Chondrocyte (in vitro differentiated cells): ENCODE results near the gene CDK17. TPM values are rescaled to one million over a fixed set of nuclear protein-coding genes. Genes with fewer than 3 reads are reported as not detected.

ENCODE experiments used
- DNase-seq: peaks from one replicate; pipeline ENCODE4 v3.0.0; 2021; ENCODE audit warnings: mixed read lengths, low spot score
- H3K27ac Mint-ChIP-seq: one replicate; pipeline ENCODE4 v1.8.0; 2021; ENCODE audit warnings: mild to moderate bottlenecking, moderate library complexity, mixed read lengths; ENCODE audit not compliant: unreplicated experiment
- H3K27me3 Mint-ChIP-seq: 2 replicates; pipeline ENCODE4 v1.8.0; 2021; ENCODE audit warnings: low read depth, mixed read lengths
- H3K36me3 Mint-ChIP-seq: 2 replicates; pipeline ENCODE4 v1.8.0; 2021; ENCODE audit warnings: low read depth, mixed read lengths
- H3K4me1 Mint-ChIP-seq: 2 replicates; pipeline ENCODE4 v1.8.0; 2021; ENCODE audit warnings: low read depth, mild to moderate bottlenecking, mixed read lengths
- H3K4me3 Mint-ChIP-seq: one replicate; pipeline ENCODE4 v1.8.0; 2021; ENCODE audit warnings: mild to moderate bottlenecking, moderate library complexity, mixed read lengths; ENCODE audit not compliant: unreplicated experiment
- H3K9me3 Mint-ChIP-seq: 2 replicates; pipeline ENCODE4 v1.8.0; 2021; ENCODE audit warnings: low read depth, mixed read lengths
- total RNA-seq: library from RNA; stranded (reverse); gene quantifications from 3 replicates; pipeline ENCODE4 v1.2.1, GENCODE V29; 2021
- TF ChIP-seq, protein P1 (sequence below): fragments of 200-600 bp; sonication (generic); IDR thresholded peaks from 2 replicates; pipeline ENCODE4 v1.5.0; 2021; ENCODE audit warnings: antibody characterized with exemption, mild to moderate bottlenecking, moderate library complexity

The CDK17 gene
- total RNA-seq, 1 donor from 2014 or later: 28.5 TPM

DNA sequence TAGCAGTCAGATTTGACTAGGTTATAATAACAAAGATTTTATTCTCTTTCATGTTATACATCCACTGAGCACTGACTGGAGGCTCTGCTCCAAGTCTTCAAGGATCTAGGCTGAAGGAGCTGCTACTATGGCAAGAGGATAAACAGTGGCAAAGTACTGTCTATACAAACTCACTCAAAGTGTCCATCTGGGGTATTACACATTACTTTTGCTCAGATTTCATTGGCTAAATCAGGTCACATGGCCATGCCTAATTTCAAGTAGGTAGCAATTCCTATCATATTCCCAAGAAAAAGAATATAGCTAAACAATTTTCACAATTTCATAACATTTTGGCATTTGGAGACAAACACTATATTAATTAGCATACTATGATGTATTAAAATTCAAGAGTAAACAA is 40.9 kb downstream of the CDK17 start:
- no peak for DNase-seq
- no peak overlapping the region for H3K27ac Mint-ChIP-seq
- H3K4me1 Mint-ChIP-seq: peaks cover 24% of the 10 kb centered on the region
- H3K27me3 Mint-ChIP-seq: no peaks in the 10 kb centered on the region
- H3K4me3 Mint-ChIP-seq: no peak overlapping the region
- TF ChIP-seq, protein P1, sequence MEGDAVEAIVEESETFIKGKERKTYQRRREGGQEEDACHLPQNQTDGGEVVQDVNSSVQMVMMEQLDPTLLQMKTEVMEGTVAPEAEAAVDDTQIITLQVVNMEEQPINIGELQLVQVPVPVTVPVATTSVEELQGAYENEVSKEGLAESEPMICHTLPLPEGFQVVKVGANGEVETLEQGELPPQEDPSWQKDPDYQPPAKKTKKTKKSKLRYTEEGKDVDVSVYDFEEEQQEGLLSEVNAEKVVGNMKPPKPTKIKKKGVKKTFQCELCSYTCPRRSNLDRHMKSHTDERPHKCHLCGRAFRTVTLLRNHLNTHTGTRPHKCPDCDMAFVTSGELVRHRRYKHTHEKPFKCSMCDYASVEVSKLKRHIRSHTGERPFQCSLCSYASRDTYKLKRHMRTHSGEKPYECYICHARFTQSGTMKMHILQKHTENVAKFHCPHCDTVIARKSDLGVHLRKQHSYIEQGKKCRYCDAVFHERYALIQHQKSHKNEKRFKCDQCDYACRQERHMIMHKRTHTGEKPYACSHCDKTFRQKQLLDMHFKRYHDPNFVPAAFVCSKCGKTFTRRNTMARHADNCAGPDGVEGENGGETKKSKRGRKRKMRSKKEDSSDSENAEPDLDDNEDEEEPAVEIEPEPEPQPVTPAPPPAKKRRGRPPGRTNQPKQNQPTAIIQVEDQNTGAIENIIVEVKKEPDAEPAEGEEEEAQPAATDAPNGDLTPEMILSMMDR: peak; percentile 19
- H3K9me3 Mint-ChIP-seq: no peaks in the 10 kb centered on the region
- H3K36me3 Mint-ChIP-seq: no peaks in the 10 kb centered on the region

DNA sequence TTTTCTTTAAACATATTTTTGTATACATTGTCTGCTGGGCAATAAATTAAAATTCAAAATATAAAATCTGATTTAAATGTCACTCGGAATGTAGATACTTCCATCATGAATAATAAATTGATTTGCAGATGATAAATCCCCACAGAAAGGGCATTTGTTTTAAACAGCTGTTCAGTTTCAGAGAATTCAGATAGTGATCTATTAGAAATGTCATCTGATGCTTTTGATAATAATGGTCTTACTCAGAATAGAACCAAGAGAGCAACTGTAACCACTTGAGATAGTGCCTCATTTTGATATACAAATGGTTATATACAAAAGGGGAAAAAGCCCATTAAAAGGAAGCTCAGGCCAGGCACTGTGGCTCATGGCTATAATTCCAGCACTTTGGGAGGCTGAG is 43.4 kb downstream of the CDK17 start:
- H3K36me3 Mint-ChIP-seq: no peaks in the 10 kb centered on the region
- H3K9me3 Mint-ChIP-seq: no peaks in the 10 kb centered on the region
- H3K4me3 Mint-ChIP-seq: no peak overlapping the region
- no peaks in the 10 kb centered on the region for H3K27me3 Mint-ChIP-seq
- no peak for DNase-seq
- peaks cover 33% of the 10 kb centered on the region for H3K4me1 Mint-ChIP-seq
- H3K27ac Mint-ChIP-seq: no peak overlapping the region
- TF ChIP-seq, protein P1: no peak

DNA sequence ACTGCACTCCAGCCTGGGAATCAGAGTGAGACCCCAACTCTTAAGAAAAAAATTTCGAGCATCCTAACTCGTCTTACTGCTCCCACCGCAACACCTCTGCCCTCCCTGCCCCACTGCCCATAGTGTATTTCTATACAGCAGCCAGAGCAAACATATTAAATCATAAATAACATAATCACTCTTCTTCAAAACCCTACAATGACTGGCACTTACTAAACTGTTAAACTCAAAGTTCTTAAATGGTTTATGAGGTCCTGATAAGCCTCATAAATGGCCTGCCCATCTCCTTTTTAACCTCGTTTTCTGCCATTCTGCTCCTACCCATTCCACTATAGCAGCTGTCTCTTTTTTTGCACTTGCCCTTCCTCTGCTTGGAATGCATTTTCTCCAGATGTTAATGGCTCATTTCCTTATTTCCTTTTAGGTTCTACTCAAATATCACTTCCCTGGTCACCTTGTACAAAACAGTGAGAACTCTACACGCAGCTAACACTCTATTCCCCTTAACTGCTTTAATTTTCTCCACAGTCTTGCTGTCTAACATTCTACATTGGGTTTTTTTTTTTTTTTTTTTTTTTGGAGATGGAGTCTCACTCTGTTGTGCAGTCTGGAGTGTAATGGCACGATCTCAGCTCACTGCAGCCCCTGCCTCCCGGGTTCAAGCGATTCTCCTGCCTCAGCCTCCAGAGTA is 45.2 kb downstream of the CDK17 start:
- no peak for DNase-seq
- Mint-ChIP-seq H3K27me3 (no peaks in the 10 kb centered on the region), H3K9me3 (no peaks in the 10 kb centered on the region), H3K27ac (no peak overlapping the region), H3K4me3 (no peak overlapping the region), H3K4me1 (peaks cover 32% of the 10 kb centered on the region), H3K36me3 (no peaks in the 10 kb centered on the region)
- TF ChIP-seq, protein P1: no peak

DNA sequence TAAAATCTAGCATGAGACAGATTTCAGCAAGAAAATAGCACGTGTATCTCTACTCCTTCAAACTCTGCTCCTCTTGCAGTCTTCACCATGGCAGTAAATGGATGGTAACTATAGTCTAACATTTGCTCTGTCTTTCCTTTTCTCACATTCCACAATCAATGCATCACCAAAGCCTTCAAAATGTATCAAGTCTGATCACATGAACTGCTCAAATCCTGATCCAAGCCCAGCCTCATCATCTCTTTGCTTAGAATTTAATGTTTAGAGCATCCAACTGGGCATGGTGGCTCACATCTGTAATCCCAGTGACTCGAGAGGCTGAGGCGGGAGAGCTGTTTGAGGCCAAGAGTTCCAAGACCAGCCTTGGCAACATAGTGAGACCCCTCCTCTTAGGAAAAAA is 45.9 kb downstream of the CDK17 start:
- Mint-ChIP-seq H3K9me3 (no peaks in the 10 kb centered on the region), H3K36me3 (no peaks in the 10 kb centered on the region), H3K27ac (no peak overlapping the region), H3K4me1 (peaks cover 32% of the 10 kb centered on the region), H3K4me3 (no peak overlapping the region), H3K27me3 (no peaks in the 10 kb centered on the region)
- DNase-seq: no peak
- TF ChIP-seq, protein P1: no peak

DNA sequence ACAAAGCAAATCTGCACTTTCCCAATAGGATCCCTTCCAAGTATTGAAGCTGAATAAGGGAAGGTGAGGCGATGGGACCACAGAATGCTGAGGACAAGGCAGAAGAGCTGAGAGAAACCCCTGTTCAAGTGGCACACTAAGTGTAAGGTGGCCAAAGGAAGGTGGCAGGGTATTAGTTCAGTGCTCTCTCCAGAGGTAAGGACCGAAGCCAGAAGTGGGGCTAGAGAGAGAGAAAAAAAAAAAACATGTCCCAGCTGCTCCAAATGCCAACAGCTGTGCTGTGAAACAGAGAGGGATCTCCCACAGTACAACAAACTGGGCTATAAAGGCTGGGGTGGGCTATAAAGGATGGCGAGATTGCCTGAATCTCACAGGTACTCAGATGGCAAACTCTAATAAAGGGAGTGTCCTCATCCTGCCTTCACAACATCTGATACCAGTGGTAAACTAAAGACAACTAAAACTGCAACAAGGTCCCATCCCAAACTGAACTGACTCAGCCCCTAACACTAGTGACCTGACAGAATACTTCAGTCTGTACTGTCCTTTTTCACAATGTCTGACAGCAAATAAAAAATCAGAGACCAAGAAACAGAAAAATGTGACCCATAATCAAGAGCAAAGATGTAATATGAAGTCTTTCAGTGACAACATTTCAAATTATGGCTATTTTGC is 47.9 kb downstream of the CDK17 start:
- Mint-ChIP-seq H3K36me3 (no peaks in the 10 kb centered on the region), H3K4me1 (peaks cover 38% of the 10 kb centered on the region)

More for the DNA sequence above, 47.9 kb downstream of the CDK17 start:
- no peak overlapping the region for H3K27ac Mint-ChIP-seq
- DNase-seq: no peak
- H3K4me3 Mint-ChIP-seq: no peak overlapping the region
- no peaks in the 10 kb centered on the region for H3K27me3 Mint-ChIP-seq
- TF ChIP-seq, protein P1: no peak
- H3K9me3 Mint-ChIP-seq: no peaks in the 10 kb centered on the region
